ENCODE measurements around the gene C12orf42.

C12orf42 gene

GRCh38 chr12:103495469-103496456 is at the start of gene C12orf42:
Gene C12orf42 (minus strand): TSS chr12:103495968. CDS start chr12:103478426, 17,542 bp downstream.
- peak; percentile 35 for DNase-seq (ENCODE audit: low read depth)

GRCh38 chr12:103542078-103542477 is 46.3 kb upstream of the C12orf42 start:
- no peak for DNase-seq (ENCODE audit: low read depth)

- no peak for DNase-seq (ENCODE audit: low read depth)
Observed at GRCh38 chr12:103540319-103540718, 44.6 kb upstream of the C12orf42 start.

- DNase-seq (ENCODE audit: low read depth), result no peak
Observed at GRCh38 chr12:103538397-103538796, 42.6 kb upstream of the C12orf42 start.

GRCh38 chr12:103530307-103531066 is 34.7 kb upstream of the C12orf42 start:
- DNase-seq (ENCODE audit: low read depth), result no peak

GRCh38 chr12:103529306-103529705 is 33.5 kb upstream of the C12orf42 start:
- no peak for DNase-seq (ENCODE audit: low read depth)

- no peak for DNase-seq (ENCODE audit: low read depth)
Observed at GRCh38 chr12:103524238-103524875, 28.6 kb upstream of the C12orf42 start.

- no peak for DNase-seq (ENCODE audit: low read depth)
Observed at GRCh38 chr12:103523771-103524170, 28.0 kb upstream of the C12orf42 start.

- DNase-seq (ENCODE audit: low read depth), result no peak
Observed at GRCh38 chr12:103520686-103521215, 25.0 kb upstream of the C12orf42 start.

GRCh38 chr12:103519632-103520031 is 23.9 kb upstream of the C12orf42 start:
- DNase-seq (ENCODE audit: low read depth), result no peak

GRCh38 chr12:103518899-103519298 is 23.1 kb upstream of the C12orf42 start:
- DNase-seq (ENCODE audit: low read depth), result no peak

GRCh38 chr12:103517161-103517560 is 21.4 kb upstream of the C12orf42 start:
- DNase-seq (ENCODE audit: low read depth), result no peak

- DNase-seq (ENCODE audit: low read depth), result no peak
Observed at GRCh38 chr12:103515341-103515740, 19.6 kb upstream of the C12orf42 start.

- DNase-seq (ENCODE audit: low read depth), result no peak
Observed at GRCh38 chr12:103513875-103514274, 18.1 kb upstream of the C12orf42 start.

GRCh38 chr12:103505371-103506236 is 9.8 kb upstream of the C12orf42 start:
- peak; percentile 48 for DNase-seq (ENCODE audit: low read depth)

GRCh38 chr12:103504606-103505005 is 8.8 kb upstream of the C12orf42 start:
- no peak for DNase-seq (ENCODE audit: low read depth)

GRCh38 chr12:103503546-103504480 is 8.0 kb upstream of the C12orf42 start:
- DNase-seq (ENCODE audit: low read depth), result peak; percentile 33

GRCh38 chr12:103501447-103501846 is 5.7 kb upstream of the C12orf42 start:
- DNase-seq (ENCODE audit: low read depth), result no peak

- no peak for DNase-seq (ENCODE audit: low read depth)
Observed at GRCh38 chr12:103499571-103499970, 3.8 kb upstream of the C12orf42 start.

- no peak for DNase-seq (ENCODE audit: low read depth)
Observed at GRCh38 chr12:103498990-103499389, 3.2 kb upstream of the C12orf42 start.

Measured in activated T-cell treated with anti-CD3 and anti-CD28 coated beads for 24 hours (primary cell).